Coronary artery (tissue), 2 donors: ENCODE results near the gene CADPS2.

Source experiments
- DNase-seq: peaks from one replicate; pipeline ENCODE4 v3.0.0-alpha.2; 2017; ENCODE audit warnings: low spot score
- H3K27ac ChIP-seq, 2 donors: fragments of 200-600 bp; sonication (generic); one replicate each; pipeline ENCODE4 v1.5.1; 2016 to 2019
- H3K4me3 ChIP-seq: fragments of 200-600 bp; sonication (generic); 2 replicates; pipeline ENCODE4 v1.5.1; 2016; ENCODE audit warnings: mild to moderate bottlenecking, moderate library complexity
- CTCF ChIP-seq: fragments of 200-600 bp; sonication (generic); IDR thresholded peaks from one replicate; pipeline ENCODE4 v1.5.1; 2019; ENCODE audit warnings: antibody characterized with exemption

CADPS2 gene

GRCh38 chr7:122850528-122850927, 35.7 kb downstream of the CADPS2 start:
- H3K27ac ChIP-seq, result no peak overlapping the region
- DNase-seq, result no peak
- H3K4me3 ChIP-seq, result no peak overlapping the region
- TF ChIP-seq CTCF, result no peak

GRCh38 chr7:122849957-122850328, 36.3 kb downstream of the CADPS2 start:
- TF ChIP-seq CTCF, result no peak
- no peak overlapping the region for H3K4me3 ChIP-seq
- no peak for DNase-seq
- no peak overlapping the region for H3K27ac ChIP-seq

GRCh38 chr7:122849322-122849956, 36.8 kb downstream of the CADPS2 start:
- no peak overlapping the region for H3K27ac ChIP-seq
- DNase-seq, result no peak
- H3K4me3 ChIP-seq, result no peak overlapping the region
- TF ChIP-seq CTCF, result no peak

GRCh38 chr7:122847871-122848473, 38.3 kb downstream of the CADPS2 start:
- no peak overlapping the region for H3K27ac ChIP-seq
- no peak overlapping the region for H3K4me3 ChIP-seq
- DNase-seq, result no peak
- TF ChIP-seq CTCF, result no peak

GRCh38 chr7:122846591-122846990, 39.7 kb downstream of the CADPS2 start:
- DNase-seq, result no peak
- no peak for TF ChIP-seq CTCF
- no peak overlapping the region for H3K4me3 ChIP-seq
- no peak overlapping the region for H3K27ac ChIP-seq

- no peak overlapping the region for H3K27ac ChIP-seq
- TF ChIP-seq CTCF, result no peak
- no peak overlapping the region for H3K4me3 ChIP-seq
- DNase-seq, result no peak
Observed at GRCh38 chr7:122845286-122845685, 41.0 kb downstream of the CADPS2 start.
